Hematopoietic multipotent progenitor cell treated with erythropoietin and hydrocortisone succinate and interleukin-3 and kit ligand, for 15 days (in vitro differentiated cells): ENCODE measurements around the gene RALGAPB.

ENCODE experiments used
- DNase-seq: peaks from one replicate; pipeline ENCODE4 v3.0.0-alpha.2; 2015; ENCODE audit warnings: low spot score

RALGAPB gene

GRCh38 chr20:38612751-38613515 lies 140.3 kb downstream of the RALGAPB start:
- no peak for DNase-seq

- no peak for DNase-seq
Measured at GRCh38 chr20:38615283-38615682, 142.6 kb downstream of the RALGAPB start.

GRCh38 chr20:38616457-38616856 lies 143.8 kb downstream of the RALGAPB start:
- no peak for DNase-seq

- DNase-seq: no peak
Measured at GRCh38 chr20:38617011-38617829, 144.6 kb downstream of the RALGAPB start.

GRCh38 chr20:38617830-38618196 lies 145.2 kb downstream of the RALGAPB start:
- DNase-seq: no peak

- no peak for DNase-seq
Measured at GRCh38 chr20:38620441-38620840, 147.8 kb downstream of the RALGAPB start.

- DNase-seq: no peak
Measured at GRCh38 chr20:38623061-38623460, 150.4 kb downstream of the RALGAPB start.

GRCh38 chr20:38624084-38624483 lies 151.4 kb downstream of the RALGAPB start:
- no peak for DNase-seq

GRCh38 chr20:38625896-38626295 lies 153.3 kb downstream of the RALGAPB start:
- DNase-seq: no peak

GRCh38 chr20:38626921-38627659 lies 154.4 kb downstream of the RALGAPB start:
- DNase-seq: no peak
